Activated naive CD4-positive, alpha-beta T cell treated with anti-CD3 and anti-CD28 coated beads, Interleukin-2, amount 50 U/mL, for 16 hours (primary cell): ENCODE results near the gene HLA-DPA1.
"Not testable (repeated sequence)": the region's sequence is repeated elsewhere in the genome, so short reads cannot be mapped to it uniquely, and the experiment has no call there.

Experiments used
- DNase-seq: peaks from one replicate; pipeline ENCODE4 v3.0.0-alpha.2; 2020

Gene HLA-DPA1

GRCh38 chr6:33073431-33073871 is at the start of gene HLA-DPA1:
Gene HLA-DPA1 (minus strand): TSS chr6:33073649.
- no peak for DNase-seq

DNA sequence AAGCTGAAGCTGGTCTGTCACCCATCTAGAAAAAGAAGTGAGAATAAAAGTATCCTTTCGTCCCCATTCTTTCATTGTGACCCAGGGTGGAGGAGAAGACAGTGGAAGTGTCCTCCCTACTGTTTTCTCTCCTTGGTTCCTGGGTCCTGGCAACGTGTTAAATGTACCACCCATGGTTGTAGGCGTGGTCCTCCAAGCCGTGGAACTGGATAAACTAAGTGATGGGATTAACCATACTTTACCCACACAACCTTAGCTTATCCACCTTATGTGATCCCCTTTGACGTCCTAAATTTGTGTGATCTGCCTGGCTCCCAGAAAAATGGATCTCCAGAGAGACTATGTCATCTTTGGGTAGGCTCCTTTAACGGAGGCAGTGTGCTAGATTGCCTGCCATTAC is 49.7 kb upstream of the HLA-DPA1 start:
- DNase-seq = no peak

- no peak for DNase-seq
These were observed 46.6 kb upstream of the HLA-DPA1 start for GRCh38 chr6:33120001-33120400.

DNA sequence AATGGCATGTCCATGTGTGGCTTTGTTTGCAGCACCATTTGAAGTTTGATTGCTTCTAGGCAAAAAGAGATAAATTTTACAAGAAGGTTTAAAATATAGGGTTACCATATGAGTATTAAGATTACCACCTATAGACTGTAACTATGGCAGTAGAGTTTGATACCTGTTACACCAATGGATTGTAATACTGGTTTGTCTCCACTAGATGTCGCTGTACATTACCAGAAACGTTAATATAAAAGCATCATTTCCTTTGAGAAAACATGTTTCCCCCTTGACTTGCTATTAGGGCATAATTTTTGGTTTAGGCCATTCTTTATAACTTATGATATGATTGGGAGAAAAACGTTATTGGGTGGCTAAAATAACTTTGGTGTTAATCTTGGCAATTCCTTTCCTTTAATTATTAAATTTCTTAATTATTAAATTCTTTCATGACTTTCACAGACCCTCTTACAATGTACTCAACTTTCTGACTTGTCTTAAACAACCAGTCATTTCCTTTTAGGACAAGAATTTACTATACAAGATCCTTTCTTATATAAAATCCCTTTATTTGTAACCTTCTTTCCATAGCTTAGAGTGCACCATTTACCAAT is 45.2 kb upstream of the HLA-DPA1 start:
- no peak for DNase-seq

GRCh38 chr6:33117811-33118277 is 44.4 kb upstream of the HLA-DPA1 start:
- DNase-seq = no peak

DNA sequence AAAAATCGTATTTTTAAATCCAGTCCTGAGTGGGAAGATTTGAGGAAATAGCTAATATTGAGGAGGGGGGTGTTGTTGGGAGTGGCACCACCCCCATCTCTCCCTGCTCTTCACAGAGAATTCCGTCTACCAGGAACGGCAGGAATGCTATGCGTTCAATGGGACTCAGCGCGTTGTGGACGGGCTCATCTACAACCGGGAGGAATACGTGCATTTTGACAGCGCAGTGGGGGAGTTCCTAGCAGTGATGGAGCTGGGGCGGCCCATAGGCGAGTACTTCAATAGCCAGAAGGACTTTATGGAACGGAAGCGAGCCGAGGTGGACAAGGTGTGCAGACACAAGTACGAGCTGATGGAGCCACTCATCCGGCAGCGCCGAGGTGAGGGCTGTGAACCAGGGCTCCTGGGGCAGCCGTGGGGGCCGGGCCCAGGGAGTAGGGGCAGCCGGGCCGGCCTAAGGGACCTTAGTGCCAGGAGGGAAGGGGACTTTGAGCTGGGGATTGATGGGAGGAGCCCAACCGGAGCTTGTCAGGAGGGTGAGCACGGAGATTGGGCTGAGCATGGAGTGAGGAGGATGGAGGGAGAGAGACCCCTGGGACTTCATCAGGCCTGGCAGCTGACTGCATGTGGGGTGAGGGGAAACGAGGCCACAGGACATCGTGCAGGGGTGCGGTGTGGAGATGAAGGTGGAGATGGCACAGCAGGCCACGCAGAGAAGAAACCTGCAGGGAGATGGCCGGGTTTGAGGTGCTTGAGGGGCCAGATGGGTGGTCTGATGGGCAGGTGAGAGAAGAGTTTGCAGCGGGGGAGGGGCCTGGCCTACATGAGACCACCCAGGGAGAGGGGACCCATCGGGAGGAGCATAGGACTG is 43.6 kb upstream of the HLA-DPA1 start:
- DNase-seq = no peak

- no peak for DNase-seq
These were observed 43.0 kb upstream of the HLA-DPA1 start for GRCh38 chr6:33116417-33116816.

- no peak for DNase-seq
These were observed 41.0 kb upstream of the HLA-DPA1 start for GRCh38 chr6:33114406-33114805.

DNA sequence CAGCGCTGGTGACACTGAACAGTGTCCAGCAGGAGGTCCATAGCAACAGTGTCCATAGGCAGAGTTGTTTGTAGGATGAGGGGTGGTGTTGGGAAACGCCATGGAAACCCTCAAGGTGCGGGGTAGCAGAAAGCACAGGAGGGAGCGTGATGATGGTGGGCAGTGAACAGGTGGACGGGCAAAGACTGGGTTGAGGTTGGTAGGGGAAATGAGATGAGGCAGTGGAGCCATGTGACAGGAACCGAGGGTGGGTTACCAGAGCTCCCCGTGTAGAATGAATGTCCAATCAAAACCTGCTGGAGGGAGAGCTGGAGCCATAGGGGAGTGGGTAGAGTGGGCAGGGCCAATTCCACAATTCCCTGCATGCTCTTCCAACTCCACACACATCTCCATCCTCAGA is 40.3 kb upstream of the HLA-DPA1 start:
- no peak for DNase-seq

DNA sequence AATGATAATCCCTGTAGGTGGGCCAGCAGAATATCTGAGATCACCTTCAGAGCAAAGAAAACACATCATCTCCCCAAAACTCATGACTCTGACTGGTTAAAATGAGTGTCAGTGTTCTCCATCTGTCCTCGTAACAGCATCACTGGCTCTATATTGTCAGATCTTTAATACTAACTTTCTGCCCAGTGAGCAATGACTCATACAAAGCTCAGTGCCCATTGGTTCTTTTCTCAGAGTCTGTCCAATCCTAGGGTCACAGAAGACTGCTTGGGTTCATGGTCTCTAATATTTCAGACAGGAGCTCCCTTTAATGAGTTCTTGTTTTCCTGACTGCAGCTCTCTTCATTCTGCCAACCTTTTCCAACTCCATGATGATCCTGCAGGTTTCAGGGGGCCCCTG is 38.7 kb upstream of the HLA-DPA1 start:
- no peak for DNase-seq

DNA sequence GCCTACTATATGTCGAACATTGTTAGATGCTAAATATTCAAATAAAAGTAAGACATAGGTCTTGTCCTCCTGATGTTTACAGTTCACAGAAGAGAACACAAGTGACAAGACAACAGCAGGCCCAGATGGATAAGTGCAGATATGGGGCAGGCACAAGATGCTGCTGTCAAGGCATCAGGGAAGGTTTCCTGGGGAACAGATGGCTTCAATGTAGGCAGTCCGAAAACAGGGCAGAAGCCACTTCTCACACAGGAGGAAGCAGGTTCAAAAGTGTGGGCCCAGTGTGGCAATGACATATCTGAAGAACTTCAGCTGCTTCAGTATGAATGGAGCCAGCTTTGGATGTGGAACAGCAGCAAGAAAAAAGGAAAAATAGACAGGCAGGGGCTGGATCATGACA is 34.9 kb upstream of the HLA-DPA1 start:
- no peak for DNase-seq

DNA sequence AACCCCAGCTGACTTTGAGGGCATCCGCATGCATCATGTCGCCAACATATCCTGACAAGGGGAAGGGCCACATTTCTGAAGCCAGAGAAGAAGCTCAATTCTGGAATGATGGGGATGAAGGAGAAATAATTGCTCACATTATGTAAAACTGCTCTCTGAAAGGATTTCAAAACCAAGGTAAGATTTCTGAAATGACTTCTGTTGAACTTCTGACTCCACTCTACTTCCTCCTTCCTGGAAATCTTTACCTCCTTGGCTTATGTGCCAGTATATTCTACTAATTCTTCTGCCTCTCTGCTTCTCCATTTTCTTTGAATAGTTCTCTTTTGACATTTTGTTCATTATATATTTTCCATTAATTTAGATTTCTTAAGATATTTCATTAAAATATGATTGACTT is 34.2 kb upstream of the HLA-DPA1 start:
- DNase-seq = no peak

DNA sequence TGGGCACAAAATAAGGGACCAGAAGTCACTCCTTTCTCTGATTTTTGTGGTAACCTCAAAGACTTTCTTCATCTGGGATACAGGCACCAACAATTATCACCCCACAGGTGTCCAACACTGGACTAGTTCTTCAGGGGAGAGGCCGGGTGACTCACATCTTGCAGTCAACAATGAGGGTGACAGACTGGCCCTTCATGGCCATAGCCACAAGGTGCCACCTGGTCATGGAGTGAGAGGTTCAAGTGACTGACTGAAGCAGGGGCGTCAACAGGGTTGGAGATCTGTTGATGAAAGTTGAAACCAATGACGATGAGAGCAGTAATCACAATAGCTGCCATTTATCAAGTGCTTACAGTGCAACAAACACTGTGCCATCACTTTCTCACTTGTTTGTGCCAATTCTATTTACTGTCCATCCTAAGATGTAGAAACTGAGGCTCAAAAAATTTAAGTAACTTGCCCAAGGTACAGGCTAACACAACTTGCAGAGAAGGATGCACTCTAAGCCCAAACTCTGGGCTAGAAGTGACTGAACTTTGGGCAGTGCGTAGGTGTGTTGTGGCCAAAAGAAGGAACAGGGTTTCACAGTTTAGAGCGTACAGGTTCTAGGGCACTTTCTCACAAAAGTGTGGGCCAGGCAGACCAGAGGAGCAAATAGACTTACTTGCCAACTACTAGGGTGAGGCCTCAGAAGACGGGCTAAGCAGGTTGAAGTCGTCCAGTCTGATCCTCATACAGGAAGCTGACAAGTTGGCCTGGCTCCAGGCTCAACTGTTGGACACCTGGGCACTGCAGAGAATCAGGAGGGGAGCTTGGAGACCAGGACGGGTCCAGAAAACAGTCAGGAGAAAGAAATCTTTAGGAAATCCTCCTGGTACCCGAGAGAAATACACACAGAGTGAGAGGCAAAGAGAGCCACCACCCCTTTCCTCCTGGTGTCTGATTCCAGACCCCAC is 32.7 kb upstream of the HLA-DPA1 start:
- DNase-seq = no peak

DNA sequence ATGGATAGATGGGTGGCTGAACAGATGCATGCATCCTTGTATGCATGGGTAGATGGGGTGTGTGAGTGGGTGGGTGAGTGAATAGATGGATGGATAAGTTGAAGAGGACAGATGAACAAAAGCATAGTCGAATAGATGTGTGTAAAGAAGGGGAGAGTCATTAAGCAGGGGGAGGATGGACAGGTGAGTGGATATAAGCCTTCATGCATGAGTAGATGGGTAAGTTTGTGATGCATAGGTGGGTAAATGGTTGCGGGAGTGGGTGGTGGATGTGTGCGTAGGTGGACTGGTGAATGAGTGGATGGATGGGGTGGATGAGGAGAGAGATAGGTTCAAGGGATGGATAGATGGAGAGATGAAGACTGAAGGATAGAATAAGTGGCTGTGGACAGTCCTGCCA is 31.9 kb upstream of the HLA-DPA1 start:
- DNase-seq = no peak

DNA sequence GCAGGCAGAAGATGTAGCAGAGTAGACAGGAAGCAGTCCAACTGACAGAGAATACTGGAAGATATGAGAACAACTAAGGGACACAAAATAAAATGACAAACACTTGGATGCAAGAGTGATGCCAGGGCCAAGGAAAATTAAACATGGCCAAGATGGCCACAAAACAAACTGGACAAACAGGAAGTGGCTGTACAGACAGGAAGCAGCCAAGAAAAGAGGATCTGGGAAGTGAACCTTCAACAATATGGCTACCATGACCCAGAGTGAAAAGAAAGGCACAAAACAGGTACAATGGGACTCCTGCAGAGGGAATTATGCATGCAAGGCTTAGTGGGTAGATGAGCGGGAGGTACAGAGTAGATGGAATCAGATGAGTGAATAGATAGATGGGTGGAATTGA is 31.4 kb upstream of the HLA-DPA1 start:
- no peak for DNase-seq

GRCh38 chr6:33103776-33104175 is 30.3 kb upstream of the HLA-DPA1 start:
- DNase-seq = no peak

GRCh38 chr6:33101121-33101737 is 27.8 kb upstream of the HLA-DPA1 start:
- DNase-seq = not testable (repeated sequence)

DNA sequence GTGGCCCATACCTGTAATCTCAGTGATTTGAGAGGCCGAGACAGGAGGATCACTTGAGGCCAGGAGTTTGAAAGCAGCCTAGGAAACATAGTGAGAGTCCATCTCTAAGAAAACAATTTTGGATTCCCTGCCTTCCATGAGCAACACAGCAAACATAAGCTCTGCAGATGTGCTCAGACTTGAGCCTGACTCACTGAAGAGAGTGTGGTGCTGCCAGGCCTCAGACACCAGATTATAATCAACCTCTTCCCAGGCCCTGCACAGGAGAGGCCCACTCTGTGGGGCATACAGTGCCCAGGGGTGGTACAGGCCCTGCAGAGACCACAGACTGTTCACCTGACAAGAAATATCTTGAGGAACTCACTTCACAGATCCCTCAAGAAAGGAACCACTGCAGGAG is 22.2 kb upstream of the HLA-DPA1 start:
- no peak for DNase-seq

- DNase-seq = no peak
These were observed 20.4 kb upstream of the HLA-DPA1 start for GRCh38 chr6:33093855-33094254.

GRCh38 chr6:33092385-33092784 is 18.9 kb upstream of the HLA-DPA1 start:
- no peak for DNase-seq

- peak; percentile 65 for DNase-seq
These were observed 18.5 kb upstream of the HLA-DPA1 start for GRCh38 chr6:33091957-33092356.

GRCh38 chr6:33088931-33089620 is 15.6 kb upstream of the HLA-DPA1 start:
- DNase-seq = no peak
